Lung (tissue), 12 donors: Measurements from ENCODE around the gene CCNL2. TPM values are rescaled to one million over a fixed set of nuclear protein-coding genes. Genes with fewer than 3 reads are reported as not detected.

Source experiments
- ATAC-seq: fragments of 200-7000 bp; cut with Tn5 transposase; one replicate; pipeline ENCODE4 v1.9.1; 2020; ENCODE audit warnings: moderate number of reproducible peaks; ENCODE audit not compliant: insufficient read depth, low FRiP score
- DNase-seq, 3 donors: peaks; one replicate each; pipeline ENCODE4 v3.0.0-alpha.2; 2013 to 2017
- H3K27ac ChIP-seq, 2 donors: one replicate each; pipeline ENCODE4 v1.5.1; 2013; ENCODE audit warnings: mild to moderate bottlenecking in 2 of 2, moderate library complexity in 2 of 2, control low read depth in 1 of 2, inconsistent platforms in 1 of 2, low read depth in 1 of 2, low read length in 1 of 2
- H3K27me3 ChIP-seq, 3 donors: one replicate each; pipeline ENCODE4 v1.5.1; 2013; ENCODE audit warnings: low read length in 2 of 3; ENCODE audit not compliant: control insufficient read depth in 3 of 3, insufficient read depth in 3 of 3
- H3K36me3 ChIP-seq, 4 donors: one replicate each; pipeline ENCODE4 v1.5.1; 2013; ENCODE audit warnings: low read length in 4 of 4, mild to moderate bottlenecking in 1 of 4, moderate library complexity in 1 of 4; ENCODE audit not compliant: control insufficient read depth in 4 of 4, insufficient read depth in 4 of 4
- H3K4me1 ChIP-seq, 5 donors: one replicate each; pipeline ENCODE4 v1.5.1; 2013; ENCODE audit warnings: low read length in 5 of 5, mild to moderate bottlenecking in 2 of 5, moderate library complexity in 1 of 5; ENCODE audit not compliant: control insufficient read depth in 5 of 5, insufficient read depth in 5 of 5
- H3K4me3 ChIP-seq: one replicate; pipeline ENCODE4 v1.5.1; 2013; ENCODE audit warnings: mild to moderate bottlenecking, control low read depth, moderate library complexity
- H3K9ac ChIP-seq, 2 donors: one replicate each; pipeline ENCODE4 v1.5.1; 2013; ENCODE audit warnings: low read length in 2 of 2, control low read depth in 1 of 2; ENCODE audit not compliant: insufficient read depth in 1 of 2
- H3K9me3 ChIP-seq, 4 donors: one replicate each; pipeline ENCODE4 v1.5.1; 2013; ENCODE audit warnings: low read length in 3 of 4, mild to moderate bottlenecking in 1 of 4, moderate library complexity in 1 of 4; ENCODE audit not compliant: control insufficient read depth in 4 of 4, insufficient read depth in 3 of 4
- CTCF ChIP-seq: IDR thresholded peaks from 2 replicates; pipeline ENCODE4 v1.5.1; 2012; ENCODE audit warnings: mild to moderate bottlenecking; ENCODE audit errors: control extremely low read depth, extremely low read depth
- WGBS, 2 donors: extraction: QIAGEN DNeasy Blood & Tissue Kit; methylation state at CpG; one replicate each; pipeline ENCODE4 v1.1.7; 2013; 5-methylcytosine and 5-hydroxymethylcytosine counted together
- polyA plus RNA-seq, 2 donors: library from polyadenylated mRNA; stranded (reverse); fragments of 200-250 nt; gene quantifications; one replicate each; pipeline ENCODE4 v1.2.1, GENCODE V29; 2013
- total RNA-seq, 2 donors: library from RNA; depleted of rRNA in 1 of 2; stranded (reverse); fragments of >200 nt in 1 of 2; gene quantifications; one replicate each; pipeline ENCODE4 v1.2.1, GENCODE V29; 2014 to 2021
- donor health status: control.
- donor health status: control.
- donor health status: Bipolar disorder and iron deficiency.
- donor health status: healthy.
- donor health status: DM: yes; HTN: yes; CAD: no.

The CCNL2 gene
- total and polyA plus RNA-seq, 4 donors: 97.9 to 385 (median 193) TPM

- H3K4me1 ChIP-seq: peaks cover 0 to 42% (median 26%) of the 10 kb centered on the region in 5 donors
- ATAC-seq (no peak), DNase-seq (no peak)
- no peaks in the 10 kb centered on the region for H3K9me3 ChIP-seq
- H3K27me3 ChIP-seq: no peaks in the 10 kb centered on the region
- H3K9ac ChIP-seq: no peak overlapping the region
- H3K27ac ChIP-seq: no peak overlapping the region
- H3K36me3 ChIP-seq: no peaks in the 10 kb centered on the region
- H3K4me3 ChIP-seq: no peak overlapping the region
- 81 to 84% methylated on average over 19 of the region's 19 CpGs for WGBS, 2 donors
- TF ChIP-seq CTCF: no peak
Observed at GRCh38 chr1:1428174-1428573, 29.0 kb upstream of the CCNL2 start.

GRCh38 chr1:1427820-1428148 lies 28.6 kb upstream of the CCNL2 start:
- DNase-seq (no peak), ATAC-seq (no peak)
- H3K9me3 ChIP-seq: no peaks in the 10 kb centered on the region
- H3K4me1 ChIP-seq: peaks cover 0 to 39% (median 25%) of the 10 kb centered on the region in 5 donors
- H3K9ac ChIP-seq: no peak overlapping the region
- no peak overlapping the region for H3K4me3 ChIP-seq
- 3% methylated on average over 14 of the region's 22 CpGs; no CpG with 5 or more reads in 1 of the 2 donors for WGBS, 2 donors
- no peaks in the 10 kb centered on the region for H3K27me3 ChIP-seq
- no peak for TF ChIP-seq CTCF
- no peak overlapping the region for H3K27ac ChIP-seq
- H3K36me3 ChIP-seq: no peaks in the 10 kb centered on the region

GRCh38 chr1:1427106-1427819 lies 28.1 kb upstream of the CCNL2 start:
- no peaks in the 10 kb centered on the region for H3K9me3 ChIP-seq
- H3K27me3 ChIP-seq: no peaks in the 10 kb centered on the region
- peaks cover 0 to 39% (median 19%) of the 10 kb centered on the region in 5 donors for H3K4me1 ChIP-seq
- WGBS, 2 donors: 8 to 13% methylated on average over 48 to 66 of the region's 66 CpGs
- no peak overlapping the region for H3K4me3 ChIP-seq
- DNase-seq (peak; percentile 67 to 81 (median 79)), ATAC-seq (no peak)
- no peak overlapping the region for H3K27ac ChIP-seq
- H3K36me3 ChIP-seq: no peaks in the 10 kb centered on the region
- TF ChIP-seq CTCF: no peak
- H3K9ac ChIP-seq: no peak overlapping the region
